GM23248 (cell line): ENCODE results near the gene LRPAP1.

Source experiments
- EZH2 ChIP-seq: fragments of 200-600 bp; sonication (generic); IDR thresholded peaks from 2 replicates; pipeline ENCODE4 v1.6.1; 2018; ENCODE audit warnings: antibody characterized with exemption, mild to moderate bottlenecking; ENCODE audit not compliant: insufficient read depth, poor library complexity, severe bottlenecking
- EZH2phosphoT487 ChIP-seq: fragments of 200-600 bp; sonication (generic); IDR thresholded peaks from 2 replicates; pipeline ENCODE4 v1.6.1; 2018; ENCODE audit warnings: antibody characterized with exemption, moderate library complexity, mild to moderate bottlenecking, low read depth; ENCODE audit not compliant: insufficient read depth

DNA sequence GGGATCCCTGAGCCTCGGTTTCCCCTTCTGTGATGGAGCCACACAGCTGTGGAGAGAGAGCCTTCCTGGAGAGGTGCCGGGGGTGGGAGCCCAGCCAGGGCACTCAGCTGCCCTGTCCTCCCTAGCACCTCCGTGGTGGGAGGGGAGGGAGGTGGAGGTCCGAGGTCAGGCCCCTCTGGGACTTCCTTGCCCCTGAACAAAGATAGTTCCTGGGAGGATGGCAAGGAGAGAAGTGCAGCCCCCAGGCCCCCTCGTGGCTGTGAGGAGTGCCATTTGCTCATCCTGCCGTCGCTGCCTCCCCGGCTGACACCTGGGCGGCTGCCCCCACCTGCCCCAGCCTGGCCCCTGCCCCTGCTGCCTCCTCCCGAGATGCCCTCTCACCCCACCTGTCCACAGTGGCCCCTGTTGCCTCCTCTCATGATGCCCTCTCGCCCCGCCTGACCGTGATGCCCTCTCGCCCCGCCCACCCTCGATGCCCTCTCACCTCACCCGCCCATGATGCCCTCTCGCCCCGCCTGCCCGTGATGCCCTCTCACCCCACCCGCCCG is 56.4 kb downstream of the LRPAP1 start:
- TF ChIP-seq EZH2 (no peak), EZH2phosphoT487 (no peak)
